K562 (cell line): ENCODE measurements around the gene FAM219B. TPM values are rescaled to one million over a fixed set of nuclear protein-coding genes. Genes with fewer than 3 reads are reported as not detected.
A peak's percentile ranks its signal among the peaks of the same experiment; 100 is the strongest.

Experiments
- DIDO1 ChIP-seq: fragments of 450-650 bp; IDR thresholded peaks from 2 replicates; pipeline ENCODE4 v1.6.1; 2016; ENCODE audit warnings: low read depth, missing biosample characterization, missing genetic modification characterization
- EGR1 ChIP-seq: fragments of 450-650 bp; conservative IDR thresholded peaks from 2 replicates; pipeline ENCODE4 v1.6.1; 2017; ENCODE audit warnings: mild to moderate bottlenecking
- EHMT2 ChIP-seq: fragments of 450-650 bp; IDR thresholded peaks from 2 replicates; pipeline ENCODE4 v1.6.1; 2018; ENCODE audit warnings: antibody characterized with exemption
- FOSL1 ChIP-seq: fragments of 200-800 bp; sonication (Bioruptor generic); conservative IDR thresholded peaks from 2 replicates; pipeline ENCODE4 v1.6.1; 2016; ENCODE audit warnings: missing genetic modification characterization, missing compliant biosample characterization
- FOXA1 ChIP-seq: fragments of 450-650 bp; IDR thresholded peaks from 2 replicates; pipeline ENCODE4 v1.6.1; 2016; ENCODE audit warnings: mild to moderate bottlenecking, borderline replicate concordance
- GATAD2B ChIP-seq: fragments of 450-650 bp; IDR thresholded peaks from 2 replicates; pipeline ENCODE4 v1.6.1; 2017; ENCODE audit warnings: mild to moderate bottlenecking, borderline replicate concordance
- MCM3 ChIP-seq: fragments of 450-650 bp; IDR thresholded peaks from 2 replicates; pipeline ENCODE4 v1.6.1; 2016
- MYC ChIP-seq, 2 experiments: fragments of 250-450 bp in 1 of 2; sonication (Bioruptor Pico) in 1 of 2; IDR thresholded peaks; 2 replicates each; pipeline versions ENCODE4 v1.5.1 to v1.6.1; 2012 to 2021; ENCODE audit warnings: low read depth in 2 of 2, borderline replicate concordance in 1 of 2, improper control_type of control experiment in 1 of 2, low read length in 1 of 2, mild to moderate bottlenecking in 1 of 2, moderate library complexity in 1 of 2
- NFE2L1 ChIP-seq: fragments of 450-650 bp; IDR thresholded peaks from 2 replicates; pipeline ENCODE4 v1.6.1; 2016; ENCODE audit warnings: missing genetic modification characterization, low read depth, mild to moderate bottlenecking, missing compliant biosample characterization, moderate library complexity, borderline replicate concordance
- NFXL1 ChIP-seq: fragments of 450-650 bp; formaldehyde crosslinking; IDR thresholded peaks from 2 replicates; pipeline ENCODE4 v1.4.0; 2021; ENCODE audit warnings: mild to moderate bottlenecking
- RNF2 ChIP-seq: sonication (generic); IDR thresholded peaks from 2 replicates; pipeline ENCODE4 v1.6.1; 2016
- SMC3 ChIP-seq: conservative IDR thresholded peaks from 2 replicates; pipeline ENCODE4 v1.6.1; 2011; ENCODE audit warnings: low read depth, low read length, improper control_type of control experiment; ENCODE audit not compliant: insufficient read depth
- ZNF561 ChIP-seq: fragments of 450-650 bp; formaldehyde crosslinking; conservative IDR thresholded peaks from 2 replicates; pipeline ENCODE4 v1.4.0; 2020; ENCODE audit warnings: mild to moderate bottlenecking, moderate library complexity
- polyA plus RNA-seq, 8 experiments: library from polyadenylated mRNA; depleted of rRNA in 4 of 8; stranded (reverse) in 5 of 8; unstranded in 3 of 8; fragments of >200 nt; fragmentation: Nextera tagmentation in 2 of 8; fragmentation: Illumina TruSeq in 1 of 8; extraction: Ambion mirVana in 2 of 8; extraction: Trizol in 1 of 8; gene quantifications; 2 replicates each; pipeline versions ENCODE4 v1.2.1 to v1.2.3, GENCODE V29; 2011 to 2014; ENCODE audit warnings: inconsistent platforms in 1 of 8, missing spikeins in 1 of 8
- total RNA-seq, 7 experiments: library from RNA; depleted of rRNA in 6 of 7; stranded (reverse); fragments of >200 nt in 6 of 7; fragmentation: Illumina TruSeq in 2 of 7; extraction: Trizol in 2 of 7; gene quantifications; 2 replicates each; pipeline versions ENCODE4 v1.2.1 to v1.2.3, GENCODE V29; 2011 to 2021; ENCODE audit warnings: low replicate concordance in 1 of 7
- TF ChIP-seq, protein P1 (sequence below): fragments of 450-650 bp; IDR thresholded peaks from 2 replicates; pipeline ENCODE4 v1.7.0; 2016; ENCODE audit warnings: borderline replicate concordance
- TF ChIP-seq, protein P2 (sequence below): sonication (generic); formaldehyde crosslinking; IDR thresholded peaks from 2 replicates; pipeline ENCODE4 v1.8.1; 2023; ENCODE audit warnings: mild to moderate bottlenecking, missing genetic modification reagents
- TF ChIP-seq, protein P3 (sequence below): fragments of 450-650 bp; formaldehyde crosslinking; IDR thresholded peaks from 2 replicates; pipeline ENCODE4 v1.4.0; 2022; ENCODE audit warnings: missing genetic modification characterization
- TF ChIP-seq, protein P4 (sequence below), 2 experiments: fragments of 200-800 bp in 1 of 2; sonication (Bioruptor generic) in 1 of 2; sonication (generic) in 1 of 2; formaldehyde crosslinking in 1 of 2; IDR thresholded peaks in 1 of 2; conservative IDR thresholded peaks in 1 of 2; 2 replicates each; pipeline versions ENCODE4 v1.5.0 to v1.6.1; 2016 to 2020; ENCODE audit warnings: missing compliant biosample characterization in 1 of 2, missing genetic modification characterization in 1 of 2, missing genetic modification reagents in 1 of 2
- TF ChIP-seq, protein P5 (sequence below): sonication (generic); formaldehyde crosslinking; IDR thresholded peaks from 2 replicates; pipeline ENCODE4 v1.8.0; 2022; ENCODE audit warnings: missing genetic modification reagents, mild to moderate bottlenecking, borderline replicate concordance

FAM219B gene
- total and polyA plus RNA-seq, 9 of the 15 experiments (the other 6 are each of a cell fraction or from before 2014, with no cell fraction given), result 6.8 to 50.4 (median 29.4) TPM

DNA sequence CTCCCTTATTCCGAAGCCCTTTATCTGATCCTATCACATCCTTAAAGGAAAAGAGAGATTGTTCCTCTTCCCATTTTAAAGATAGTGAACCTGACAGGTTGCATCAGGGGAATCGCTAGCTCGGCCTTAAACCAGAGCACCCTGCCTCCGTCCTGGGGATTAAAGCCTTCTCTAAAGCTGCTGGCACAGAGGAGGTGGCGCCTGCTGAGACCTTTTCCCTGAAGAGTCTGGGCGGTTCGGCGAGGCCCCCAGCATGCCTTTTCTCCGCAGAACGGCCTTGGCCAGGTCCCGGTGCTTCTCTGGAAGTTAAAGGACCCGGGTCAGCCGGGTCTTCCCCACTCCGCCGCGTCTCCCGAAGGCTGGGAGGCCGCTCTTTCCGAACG is 593 bp downstream of the FAM219B start (continued):
- TF ChIP-seq, protein P1, sequence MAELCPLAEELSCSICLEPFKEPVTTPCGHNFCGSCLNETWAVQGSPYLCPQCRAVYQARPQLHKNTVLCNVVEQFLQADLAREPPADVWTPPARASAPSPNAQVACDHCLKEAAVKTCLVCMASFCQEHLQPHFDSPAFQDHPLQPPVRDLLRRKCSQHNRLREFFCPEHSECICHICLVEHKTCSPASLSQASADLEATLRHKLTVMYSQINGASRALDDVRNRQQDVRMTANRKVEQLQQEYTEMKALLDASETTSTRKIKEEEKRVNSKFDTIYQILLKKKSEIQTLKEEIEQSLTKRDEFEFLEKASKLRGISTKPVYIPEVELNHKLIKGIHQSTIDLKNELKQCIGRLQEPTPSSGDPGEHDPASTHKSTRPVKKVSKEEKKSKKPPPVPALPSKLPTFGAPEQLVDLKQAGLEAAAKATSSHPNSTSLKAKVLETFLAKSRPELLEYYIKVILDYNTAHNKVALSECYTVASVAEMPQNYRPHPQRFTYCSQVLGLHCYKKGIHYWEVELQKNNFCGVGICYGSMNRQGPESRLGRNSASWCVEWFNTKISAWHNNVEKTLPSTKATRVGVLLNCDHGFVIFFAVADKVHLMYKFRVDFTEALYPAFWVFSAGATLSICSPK, result no peak
- TF ChIP-seq SMC3, result no peak
- no peak for TF ChIP-seq MCM3
- TF ChIP-seq, protein P2, sequence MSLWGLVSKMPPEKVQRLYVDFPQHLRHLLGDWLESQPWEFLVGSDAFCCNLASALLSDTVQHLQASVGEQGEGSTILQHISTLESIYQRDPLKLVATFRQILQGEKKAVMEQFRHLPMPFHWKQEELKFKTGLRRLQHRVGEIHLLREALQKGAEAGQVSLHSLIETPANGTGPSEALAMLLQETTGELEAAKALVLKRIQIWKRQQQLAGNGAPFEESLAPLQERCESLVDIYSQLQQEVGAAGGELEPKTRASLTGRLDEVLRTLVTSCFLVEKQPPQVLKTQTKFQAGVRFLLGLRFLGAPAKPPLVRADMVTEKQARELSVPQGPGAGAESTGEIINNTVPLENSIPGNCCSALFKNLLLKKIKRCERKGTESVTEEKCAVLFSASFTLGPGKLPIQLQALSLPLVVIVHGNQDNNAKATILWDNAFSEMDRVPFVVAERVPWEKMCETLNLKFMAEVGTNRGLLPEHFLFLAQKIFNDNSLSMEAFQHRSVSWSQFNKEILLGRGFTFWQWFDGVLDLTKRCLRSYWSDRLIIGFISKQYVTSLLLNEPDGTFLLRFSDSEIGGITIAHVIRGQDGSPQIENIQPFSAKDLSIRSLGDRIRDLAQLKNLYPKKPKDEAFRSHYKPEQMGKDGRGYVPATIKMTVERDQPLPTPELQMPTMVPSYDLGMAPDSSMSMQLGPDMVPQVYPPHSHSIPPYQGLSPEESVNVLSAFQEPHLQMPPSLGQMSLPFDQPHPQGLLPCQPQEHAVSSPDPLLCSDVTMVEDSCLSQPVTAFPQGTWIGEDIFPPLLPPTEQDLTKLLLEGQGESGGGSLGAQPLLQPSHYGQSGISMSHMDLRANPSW (CRISPR knock-in tag), result no peak
- no peak for TF ChIP-seq RNF2
- no peak for TF ChIP-seq FOSL1 (tag)
- TF ChIP-seq, protein P3, sequence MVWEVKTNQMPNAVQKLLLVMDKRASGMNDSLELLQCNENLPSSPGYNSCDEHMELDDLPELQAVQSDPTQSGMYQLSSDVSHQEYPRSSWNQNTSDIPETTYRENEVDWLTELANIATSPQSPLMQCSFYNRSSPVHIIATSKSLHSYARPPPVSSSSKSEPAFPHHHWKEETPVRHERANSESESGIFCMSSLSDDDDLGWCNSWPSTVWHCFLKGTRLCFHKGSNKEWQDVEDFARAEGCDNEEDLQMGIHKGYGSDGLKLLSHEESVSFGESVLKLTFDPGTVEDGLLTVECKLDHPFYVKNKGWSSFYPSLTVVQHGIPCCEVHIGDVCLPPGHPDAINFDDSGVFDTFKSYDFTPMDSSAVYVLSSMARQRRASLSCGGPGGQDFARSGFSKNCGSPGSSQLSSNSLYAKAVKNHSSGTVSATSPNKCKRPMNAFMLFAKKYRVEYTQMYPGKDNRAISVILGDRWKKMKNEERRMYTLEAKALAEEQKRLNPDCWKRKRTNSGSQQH (CRISPR knock-in tag), result no peak
- TF ChIP-seq GATAD2B, result no peak
- TF ChIP-seq, protein P4, sequence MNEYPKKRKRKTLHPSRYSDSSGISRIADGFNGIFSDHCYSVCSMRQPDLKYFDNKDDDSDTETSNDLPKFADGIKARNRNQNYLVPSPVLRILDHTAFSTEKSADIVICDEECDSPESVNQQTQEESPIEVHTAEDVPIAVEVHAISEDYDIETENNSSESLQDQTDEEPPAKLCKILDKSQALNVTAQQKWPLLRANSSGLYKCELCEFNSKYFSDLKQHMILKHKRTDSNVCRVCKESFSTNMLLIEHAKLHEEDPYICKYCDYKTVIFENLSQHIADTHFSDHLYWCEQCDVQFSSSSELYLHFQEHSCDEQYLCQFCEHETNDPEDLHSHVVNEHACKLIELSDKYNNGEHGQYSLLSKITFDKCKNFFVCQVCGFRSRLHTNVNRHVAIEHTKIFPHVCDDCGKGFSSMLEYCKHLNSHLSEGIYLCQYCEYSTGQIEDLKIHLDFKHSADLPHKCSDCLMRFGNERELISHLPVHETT (CRISPR knock-in tag; conservative IDR thresholded peaks at IDR 0.05 in 1 of 2, IDR thresholded peaks at IDR 0.05 in 1 of 2), result no peak
- no peak for TF ChIP-seq MYC (IDR thresholded peaks at IDR 0.05; ENCODE audit: low read depth, low read length)
- TF ChIP-seq MYC (CRISPR knock-in tag; IDR thresholded peaks at IDR 0.05; ENCODE audit: borderline replicate concordance, low read depth), result peak; percentile 77; the same call in 1 of the 2 replicates
- TF ChIP-seq ZNF561, result no peak
- TF ChIP-seq EHMT2, result no peak
- no peak for TF ChIP-seq DIDO1
- no peak for TF ChIP-seq EGR1
- no peak for TF ChIP-seq FOXA1
- TF ChIP-seq NFE2L1, result no peak
- no peak for TF ChIP-seq NFXL1 (CRISPR knock-in tag)
- TF ChIP-seq, protein P5, sequence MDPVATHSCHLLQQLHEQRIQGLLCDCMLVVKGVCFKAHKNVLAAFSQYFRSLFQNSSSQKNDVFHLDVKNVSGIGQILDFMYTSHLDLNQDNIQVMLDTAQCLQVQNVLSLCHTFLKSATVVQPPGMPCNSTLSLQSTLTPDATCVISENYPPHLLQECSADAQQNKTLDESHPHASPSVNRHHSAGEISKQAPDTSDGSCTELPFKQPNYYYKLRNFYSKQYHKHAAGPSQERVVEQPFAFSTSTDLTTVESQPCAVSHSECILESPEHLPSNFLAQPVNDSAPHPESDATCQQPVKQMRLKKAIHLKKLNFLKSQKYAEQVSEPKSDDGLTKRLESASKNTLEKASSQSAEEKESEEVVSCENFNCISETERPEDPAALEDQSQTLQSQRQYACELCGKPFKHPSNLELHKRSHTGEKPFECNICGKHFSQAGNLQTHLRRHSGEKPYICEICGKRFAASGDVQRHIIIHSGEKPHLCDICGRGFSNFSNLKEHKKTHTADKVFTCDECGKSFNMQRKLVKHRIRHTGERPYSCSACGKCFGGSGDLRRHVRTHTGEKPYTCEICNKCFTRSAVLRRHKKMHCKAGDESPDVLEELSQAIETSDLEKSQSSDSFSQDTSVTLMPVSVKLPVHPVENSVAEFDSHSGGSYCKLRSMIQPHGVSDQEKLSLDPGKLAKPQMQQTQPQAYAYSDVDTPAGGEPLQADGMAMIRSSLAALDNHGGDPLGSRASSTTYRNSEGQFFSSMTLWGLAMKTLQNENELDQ (CRISPR knock-in tag), result no peak
